ENCODE results near the gene FAM171A1.
"Not testable (repeated sequence)": the region's sequence is repeated elsewhere in the genome, so short reads cannot be mapped to it uniquely, and the experiment has no call there.

FAM171A1 gene

GRCh38 chr10:15279236-15279635 lies 91.9 kb downstream of the FAM171A1 start:
- no peak for DNase-seq

GRCh38 chr10:15278786-15279185 lies 92.3 kb downstream of the FAM171A1 start:
- no peak for DNase-seq

- not testable (repeated sequence) for DNase-seq
These were observed 95.0 kb downstream of the FAM171A1 start for GRCh38 chr10:15276039-15276438.

- not testable (repeated sequence) for DNase-seq
These were observed 101.3 kb downstream of the FAM171A1 start for GRCh38 chr10:15269838-15270237.

DNA sequence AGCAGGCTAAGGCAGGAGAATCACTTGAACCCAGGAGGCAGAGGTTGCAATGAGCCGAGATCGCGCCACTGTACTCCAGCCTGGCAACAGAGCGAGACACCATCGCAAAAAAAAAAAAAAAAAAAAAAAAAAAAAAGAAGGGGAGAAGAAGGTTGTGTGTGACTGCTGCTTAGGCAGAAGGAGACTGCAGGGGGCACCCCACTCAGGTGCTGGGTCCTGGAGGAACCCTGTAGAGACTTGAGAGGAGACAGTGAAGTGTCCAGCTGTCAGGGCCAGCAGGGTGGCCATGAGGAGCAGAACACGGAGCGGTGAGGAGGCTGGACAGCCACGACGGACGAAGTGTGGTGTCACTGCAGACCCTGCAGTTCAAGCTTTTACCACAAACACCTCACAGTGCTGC lies 103.6 kb downstream of the FAM171A1 start:
- no peak for DNase-seq

GRCh38 chr10:15266117-15266516 lies 105.0 kb downstream of the FAM171A1 start:
- no peak for DNase-seq

- no peak for DNase-seq
These were observed 105.5 kb downstream of the FAM171A1 start for GRCh38 chr10:15265558-15265957.

GRCh38 chr10:15265056-15265455 lies 106.0 kb downstream of the FAM171A1 start:
- no peak for DNase-seq

GRCh38 chr10:15263657-15264323 lies 107.3 kb downstream of the FAM171A1 start:
- no peak for DNase-seq

DNA sequence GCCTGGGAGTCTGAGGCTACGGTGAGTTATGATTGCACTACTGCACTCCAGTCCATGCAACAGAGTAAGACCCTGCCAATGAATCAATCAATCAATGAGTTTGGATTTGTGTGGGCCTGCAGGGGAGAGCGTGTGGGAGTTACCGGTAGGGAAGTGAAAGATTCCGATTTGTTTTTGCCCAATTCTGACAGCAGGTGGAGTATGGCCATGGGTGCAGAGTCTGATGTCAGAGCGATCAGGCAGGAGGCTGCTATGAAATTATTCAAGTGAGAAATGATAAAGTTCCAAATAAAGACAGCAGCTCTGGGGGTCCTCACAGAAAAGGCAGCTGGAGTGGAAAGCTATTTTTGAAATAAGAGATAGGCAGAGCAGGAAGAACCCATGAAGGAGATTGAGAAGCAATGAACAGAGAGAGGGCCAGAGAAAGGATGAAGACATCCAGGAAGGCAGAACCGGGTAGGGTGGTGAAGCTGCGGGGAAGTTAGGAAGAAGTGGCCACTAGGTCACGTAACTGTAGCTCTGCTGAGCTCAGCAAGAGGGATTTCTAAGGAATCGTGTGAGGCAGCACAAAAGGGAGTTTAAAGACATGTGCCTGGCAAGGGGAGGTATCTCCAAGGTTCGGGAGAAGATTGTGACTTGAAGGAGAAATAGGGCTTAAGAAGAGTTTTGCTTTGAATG lies 108.9 kb downstream of the FAM171A1 start:
- peak in 4 of 14 donors; percentile 12 to 32 (median 22) for DNase-seq

DNA sequence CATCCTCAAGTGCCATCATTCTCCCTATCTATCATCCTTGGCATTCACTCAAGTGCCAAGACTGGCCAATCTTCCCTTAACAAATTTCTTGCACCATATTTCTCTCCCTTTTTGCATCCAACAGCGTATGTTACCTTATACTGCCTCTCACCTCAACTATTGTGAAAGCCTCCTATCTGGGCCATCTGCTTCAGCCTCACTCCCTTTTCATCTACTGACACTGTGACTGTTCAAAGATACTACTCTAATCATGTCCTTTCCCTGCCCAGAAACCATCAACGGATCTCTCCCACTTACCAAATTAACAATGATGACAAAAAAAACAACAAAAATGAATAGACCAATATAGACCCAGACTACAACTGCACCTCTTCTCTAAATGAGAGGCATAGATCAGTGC lies 112.0 kb downstream of the FAM171A1 start:
- DNase-seq: no peak

GRCh38 chr10:15258255-15258654 lies 112.8 kb downstream of the FAM171A1 start:
- DNase-seq: no peak

DNA sequence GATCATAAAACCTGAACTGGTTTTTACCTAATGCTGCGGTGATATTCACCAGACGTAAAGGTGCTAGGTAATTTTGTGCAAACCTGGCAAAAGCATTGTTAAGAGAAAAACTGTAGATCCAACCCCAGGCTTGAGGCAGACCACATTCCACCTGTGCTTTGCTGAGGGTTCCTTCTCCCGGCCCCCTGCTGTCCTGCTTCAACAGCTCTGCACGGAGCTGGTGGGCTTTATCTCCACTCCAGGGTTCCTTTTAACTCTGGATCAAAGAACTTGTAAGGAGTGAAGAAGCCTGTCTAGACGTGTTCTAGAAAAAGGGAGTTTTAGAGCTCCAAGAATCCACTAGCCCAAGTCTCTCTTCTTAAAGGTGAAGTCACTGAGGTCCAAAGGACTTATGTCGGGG lies 115.1 kb downstream of the FAM171A1 start:
- no peak for DNase-seq

GRCh38 chr10:15254808-15255648 lies 116.1 kb downstream of the FAM171A1 start:
- peak in 10 of 14 donors; percentile 12 to 74 (median 46) for DNase-seq

DNA sequence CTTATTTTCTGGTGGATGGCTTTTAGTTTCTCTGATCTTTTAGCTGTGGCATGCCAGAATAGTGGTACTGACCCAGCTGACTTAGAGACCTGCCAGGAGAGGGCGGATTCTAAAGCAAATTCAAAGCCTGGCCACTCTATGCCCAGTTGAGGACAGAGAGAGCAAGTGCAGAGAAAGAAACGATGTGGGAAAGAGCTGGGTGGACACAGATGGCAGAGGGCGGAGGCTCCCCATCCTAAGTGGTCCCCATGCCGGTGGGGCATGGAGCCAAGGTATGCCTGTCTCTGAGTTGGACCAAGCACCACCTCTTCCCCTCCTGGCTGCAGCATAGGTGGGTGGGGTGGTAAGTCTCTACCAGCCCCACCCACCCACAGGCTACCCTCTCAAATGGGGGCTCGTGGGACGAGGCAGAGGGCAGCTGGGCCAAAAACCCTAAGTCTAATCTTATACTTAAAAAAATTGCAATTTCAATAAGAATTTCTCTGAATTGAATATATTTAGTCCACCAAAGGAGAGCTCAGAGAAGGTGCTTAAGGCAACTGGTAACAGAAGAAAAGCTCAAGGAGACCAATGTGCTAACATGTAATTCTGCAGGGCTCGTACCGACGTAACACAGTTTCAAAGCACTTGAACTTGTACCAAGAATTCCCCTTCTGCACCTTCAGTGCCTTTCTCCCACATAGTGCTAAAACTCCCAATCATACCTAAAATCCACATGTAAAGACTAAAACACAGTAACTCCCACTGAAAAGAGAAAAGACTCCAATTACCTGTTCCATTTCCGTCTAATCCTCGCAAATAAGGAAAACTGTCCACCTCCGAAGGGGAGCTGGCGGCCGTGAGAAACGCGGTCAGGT lies 116.9 kb downstream of the FAM171A1 start:
- peak in 8 of 14 donors; percentile 23 to 69 (median 40) for DNase-seq

DNA sequence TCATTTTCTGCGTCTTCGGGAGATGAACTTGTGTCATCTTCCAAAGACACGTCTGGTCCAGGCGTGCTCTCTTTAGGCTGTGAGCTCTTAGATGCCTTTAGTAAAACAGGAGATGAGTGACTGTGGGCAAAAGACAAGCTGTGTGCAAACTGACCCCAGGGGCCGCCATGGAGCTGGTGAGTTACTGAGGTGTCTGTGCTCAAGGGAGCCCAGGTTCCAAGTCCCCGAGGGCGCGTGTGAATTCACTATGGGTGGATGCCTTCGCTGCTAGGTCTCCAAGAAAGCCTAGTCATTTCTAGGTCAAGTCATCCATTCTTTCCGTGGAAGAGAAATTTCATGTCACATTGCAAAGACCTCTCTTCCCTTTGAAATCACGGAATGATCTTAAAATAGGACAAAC lies 118.7 kb downstream of the FAM171A1 start:
- peak in 1 of 14 donors; percentile 22 for DNase-seq

GRCh38 chr10:15251791-15252380 lies 119.2 kb downstream of the FAM171A1 start:
- no peak for DNase-seq

GRCh38 chr10:15245530-15245929 lies 125.6 kb downstream of the FAM171A1 start:
- DNase-seq: no peak

- DNase-seq: no peak
These were observed 126.4 kb downstream of the FAM171A1 start for GRCh38 chr10:15244635-15245197.

GRCh38 chr10:15242261-15242840 lies 128.7 kb downstream of the FAM171A1 start:
- no peak for DNase-seq

- DNase-seq: no peak
These were observed 129.8 kb downstream of the FAM171A1 start for GRCh38 chr10:15241306-15241705.

All from C1 segment of cervical spinal cord (tissue), 14 donors.